Bronchial smooth muscle cell (primary cell): ENCODE data around the gene CLDN12. TPM values are rescaled to one million over a fixed set of nuclear protein-coding genes. Genes with fewer than 3 reads are reported as not detected.

Experiments used
- total RNA-seq: library from RNA; depleted of rRNA; stranded (reverse); fragments of >200 nt; gene quantifications from 2 replicates; pipeline ENCODE4 v1.2.1, GENCODE V29; 2014

CLDN12 gene
- total RNA-seq, result 27.9 and 31.5 TPM in 2 replicates

DNA sequence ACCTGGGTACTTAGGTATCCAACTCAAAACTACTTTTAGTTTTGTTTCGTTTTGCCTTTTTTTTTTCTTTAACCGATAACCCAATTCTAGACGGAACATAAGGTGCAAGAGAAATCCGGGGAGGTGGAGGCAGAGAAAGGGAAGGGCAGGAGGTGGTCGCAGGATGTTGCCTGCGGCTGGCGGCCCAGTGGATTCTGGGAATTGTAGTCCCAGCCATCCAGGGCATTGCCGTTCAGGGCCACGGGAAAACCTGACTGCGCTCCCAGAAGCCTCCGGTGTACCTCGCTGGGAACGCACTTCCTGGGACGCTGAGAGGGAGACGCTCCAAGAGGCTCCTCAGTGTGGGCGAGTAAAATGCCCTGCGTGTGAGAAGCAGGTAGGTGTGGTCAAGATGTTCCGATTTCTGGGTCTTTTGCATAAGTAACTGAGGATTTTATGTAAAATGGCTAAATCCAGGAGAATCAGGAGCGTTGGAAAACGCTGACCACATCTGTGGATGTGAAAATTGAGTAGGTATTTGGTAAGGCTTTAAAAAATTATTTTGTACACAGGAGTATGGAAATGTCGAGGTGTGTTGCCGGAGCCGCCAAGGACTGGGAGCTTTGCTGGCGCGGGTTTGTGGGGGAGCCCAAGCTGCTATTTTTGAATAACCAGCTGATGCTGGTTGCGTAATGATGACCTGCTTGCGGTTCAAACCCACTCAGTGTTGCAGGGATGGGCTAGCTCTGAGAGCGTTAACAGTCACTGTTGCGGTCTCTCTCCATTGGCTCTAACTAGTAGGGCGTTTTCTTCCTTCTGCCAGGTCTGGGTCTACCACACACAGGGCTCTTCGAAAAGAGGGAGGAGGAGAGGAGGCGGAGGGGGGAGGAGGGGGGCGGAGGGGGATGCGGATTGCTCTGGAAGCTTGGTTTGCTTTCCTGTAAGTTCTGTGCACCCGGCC is at the start of gene CLDN12:
Gene CLDN12, plus strand, starts transcription at position 288 of the 940 bp plus-strand sequence. CDS start 9,216 bp downstream, outside the sequence.

Other genes starting within 250 kb of the CLDN12 start
- gene STEAP1, start 249.0 kb upstream of the CLDN12 start, total RNA-seq, result 20.0 and 30.7 TPM in 2 replicates
- gene STEAP2, start 191.7 kb upstream of the CLDN12 start, total RNA-seq, result 22.1 and 32.4 TPM in 2 replicates
- 5.0 and 7.7 TPM in 2 replicates for gene CFAP69, start 158.3 kb upstream of the CLDN12 start, total RNA-seq
- gene FAM237B, start 82.2 kb upstream of the CLDN12 start, total RNA-seq, result not detected in 2 replicates
- gene GTPBP10, start 56.7 kb upstream of the CLDN12 start, total RNA-seq, result 13.2 and 26.4 TPM in 2 replicates
- not detected in 2 replicates for gene PTTG1IP2, start 66.2 kb downstream of the CLDN12 start, total RNA-seq
- gene CDK14, start 192.9 kb downstream of the CLDN12 start, total RNA-seq, result 24.3 and 51.5 TPM in 2 replicates